UCSD-AML1 (cell line): ENCODE data around the gene CDC42EP1.
A peak's percentile ranks its signal among the peaks of the same experiment; 100 is the strongest.

ENCODE experiments used
- DNase-seq: peaks from one replicate; lab custom pipeline; 2025; ENCODE audit not compliant: unreplicated experiment; lab: John Stamatoyannopoulos, UW

The CDC42EP1 gene

DNA sequence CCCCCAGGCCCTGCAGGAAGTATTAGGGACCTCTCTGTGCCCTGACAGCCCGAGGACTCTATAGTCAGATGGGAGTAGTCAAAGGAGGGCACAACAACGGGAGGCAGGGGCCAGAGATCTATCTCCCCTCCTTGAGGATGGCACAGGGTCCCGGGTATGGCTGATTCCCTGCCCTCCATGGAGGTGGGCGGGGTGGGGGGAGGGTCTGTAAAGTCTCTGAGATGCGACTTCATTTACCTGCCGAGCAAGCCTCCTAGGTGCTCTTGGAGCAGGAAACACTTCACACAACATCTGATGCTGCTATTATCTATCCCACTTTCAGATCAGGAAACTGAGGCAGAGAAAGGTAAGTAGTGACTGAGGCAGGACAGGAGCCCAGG lies 769 bp upstream of the CDC42EP1 start:
- no peak for DNase-seq

DNA sequence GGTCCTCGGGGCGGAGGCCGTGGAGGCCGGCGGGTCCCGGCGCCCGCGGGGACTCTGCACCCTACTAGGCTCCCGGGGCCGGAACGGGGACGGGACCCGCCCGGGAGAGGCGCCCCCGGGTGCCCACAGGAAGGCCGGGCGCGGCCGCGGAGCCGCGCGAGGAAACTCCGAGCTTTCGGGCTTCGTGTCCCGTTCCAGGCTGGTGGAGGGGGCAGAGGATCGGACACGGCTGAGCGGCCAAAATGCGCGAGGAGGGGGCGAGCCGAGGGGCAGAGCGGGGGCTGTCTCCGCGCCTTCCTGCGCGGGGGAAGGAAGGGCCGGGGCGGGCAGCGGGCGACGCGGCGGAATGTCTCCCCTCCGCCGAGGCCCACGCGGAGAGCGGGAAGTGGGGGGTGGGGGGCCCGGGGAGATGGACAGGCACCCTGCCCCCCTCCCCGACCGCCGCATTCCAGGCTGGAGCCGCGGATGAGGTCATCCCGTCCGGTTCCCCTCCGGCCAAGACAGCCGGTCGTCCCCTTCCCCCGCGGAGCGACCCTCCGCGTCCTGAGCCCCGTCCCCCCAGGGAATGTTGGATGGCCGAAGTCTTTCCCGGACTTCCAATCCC lies 430 bp downstream of the CDC42EP1 start:
- no peak for DNase-seq

DNA sequence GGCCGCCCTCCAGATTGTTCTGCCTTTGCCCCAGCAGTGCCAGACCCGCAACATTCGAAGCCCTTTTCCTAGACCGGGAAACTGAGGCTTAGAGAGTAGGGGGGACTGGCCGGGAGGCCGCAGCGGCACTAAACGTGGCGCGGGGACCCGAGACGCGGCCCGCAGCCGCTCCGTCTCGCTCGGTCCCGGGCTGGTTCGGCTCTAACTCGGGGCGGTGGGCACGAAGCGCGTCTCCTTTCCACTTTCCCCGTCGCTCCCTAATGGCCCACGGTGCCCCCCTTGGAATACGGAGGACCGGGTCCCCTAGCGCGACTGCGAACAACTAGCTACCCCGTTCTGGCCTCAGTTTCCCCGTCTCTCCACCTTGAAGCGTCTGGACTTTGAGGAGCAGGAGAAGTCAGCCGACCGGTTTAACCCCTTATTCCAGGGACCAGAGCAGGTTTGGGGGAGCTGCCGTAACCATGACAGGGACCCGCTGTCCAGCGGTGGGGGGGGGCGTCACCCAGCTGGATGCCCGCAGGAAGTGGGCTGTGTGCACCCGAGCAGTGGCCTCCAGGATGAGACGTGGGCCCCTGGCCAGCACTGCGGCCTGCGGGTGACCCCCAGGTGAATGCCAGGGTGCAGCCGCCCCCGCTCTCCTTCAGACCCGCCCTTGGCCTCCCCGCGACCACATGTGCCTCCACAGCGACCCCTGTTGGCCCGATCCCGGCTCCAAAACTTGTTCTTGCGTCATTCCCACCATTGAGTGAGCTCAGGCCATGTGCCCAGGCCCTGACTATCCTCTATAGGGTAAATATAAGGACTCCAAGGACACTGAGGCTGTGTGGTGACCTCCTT lies 1.1 kb downstream of the CDC42EP1 start:
- peak; percentile 79 for DNase-seq

DNA sequence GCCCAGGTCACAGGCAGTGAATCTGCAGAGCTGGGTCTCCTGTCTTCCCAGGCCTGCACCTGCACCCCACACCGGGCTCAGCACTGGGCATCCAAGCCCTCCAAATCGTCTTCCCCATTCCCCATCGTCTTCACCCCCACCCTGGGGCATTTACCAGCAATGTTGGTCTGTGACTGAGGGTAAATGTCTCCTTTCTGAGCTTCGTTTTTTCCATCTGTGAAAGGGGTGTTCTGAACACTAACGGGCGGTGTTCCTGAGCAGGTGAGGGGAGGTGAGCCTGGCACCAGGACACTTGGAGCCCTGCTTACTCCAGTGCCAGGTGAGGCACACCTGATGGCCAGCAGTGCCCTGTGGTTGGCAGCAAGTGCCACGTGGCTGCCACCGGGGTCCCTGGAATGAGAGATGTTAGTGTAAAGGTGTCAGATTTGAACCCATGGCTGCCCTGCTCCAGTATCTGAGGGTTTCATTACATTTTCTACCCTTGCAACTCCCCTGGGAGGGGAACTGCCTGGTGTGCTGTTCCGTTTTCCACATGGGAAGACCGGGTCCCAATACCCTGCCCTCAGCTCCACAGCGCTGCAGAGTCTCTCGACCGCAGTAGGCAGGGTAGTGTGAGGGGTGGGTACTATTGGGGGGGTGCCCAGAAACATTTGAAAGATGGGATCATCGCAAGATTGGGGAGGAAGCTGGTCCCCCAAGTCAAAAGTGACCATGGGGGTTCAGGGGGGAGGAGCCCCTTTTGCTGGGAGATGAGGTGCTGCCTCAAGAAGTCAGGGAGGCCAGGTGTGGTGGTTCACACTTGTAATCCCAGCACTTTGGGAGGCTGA lies 2.0 kb downstream of the CDC42EP1 start:
- DNase-seq: no peak

DNA sequence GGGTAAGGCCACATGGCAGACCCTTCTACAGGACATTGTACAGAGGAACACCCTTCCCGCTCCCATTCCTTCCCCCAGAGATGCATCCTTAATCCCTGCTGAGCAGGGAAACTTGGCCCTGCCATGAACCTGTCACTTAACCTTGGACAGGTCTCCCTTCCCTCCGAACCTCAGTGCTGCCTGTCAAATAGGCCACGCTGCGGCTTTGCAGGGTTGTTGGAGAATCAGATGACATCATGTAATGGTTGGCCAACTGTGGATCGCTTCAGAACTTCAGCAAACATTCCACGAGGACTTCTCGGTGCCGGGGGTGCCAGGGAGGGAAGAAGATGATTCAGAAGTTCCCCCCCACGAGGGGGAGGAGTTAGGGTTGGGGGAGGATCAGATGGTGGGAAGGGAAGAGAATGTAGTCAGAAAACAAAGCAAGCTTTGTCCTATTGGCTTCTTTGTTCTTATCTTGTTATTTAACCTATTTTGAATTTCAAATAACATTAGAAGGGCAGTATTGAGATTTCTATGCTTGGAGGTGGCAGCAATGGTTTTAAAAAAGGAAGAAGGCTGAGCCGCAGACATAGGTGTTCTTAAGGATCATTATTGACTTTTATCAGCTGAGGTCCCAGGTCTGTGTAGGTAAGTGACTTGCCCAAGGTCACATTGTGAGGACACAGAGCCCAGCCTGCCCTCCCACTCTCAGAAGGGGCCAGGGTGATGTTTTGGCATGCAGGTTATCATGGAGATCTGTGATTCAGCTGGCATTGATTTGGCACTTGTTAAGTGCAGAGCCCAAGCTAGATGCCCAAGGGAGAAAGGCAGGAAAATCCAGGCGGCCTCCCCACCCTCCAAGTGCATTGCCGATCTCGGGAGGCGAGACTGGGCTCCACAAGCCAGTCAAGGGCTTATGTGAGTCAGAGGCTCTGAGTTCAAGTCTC lies 3.1 kb downstream of the CDC42EP1 start:
- DNase-seq: no peak

DNA sequence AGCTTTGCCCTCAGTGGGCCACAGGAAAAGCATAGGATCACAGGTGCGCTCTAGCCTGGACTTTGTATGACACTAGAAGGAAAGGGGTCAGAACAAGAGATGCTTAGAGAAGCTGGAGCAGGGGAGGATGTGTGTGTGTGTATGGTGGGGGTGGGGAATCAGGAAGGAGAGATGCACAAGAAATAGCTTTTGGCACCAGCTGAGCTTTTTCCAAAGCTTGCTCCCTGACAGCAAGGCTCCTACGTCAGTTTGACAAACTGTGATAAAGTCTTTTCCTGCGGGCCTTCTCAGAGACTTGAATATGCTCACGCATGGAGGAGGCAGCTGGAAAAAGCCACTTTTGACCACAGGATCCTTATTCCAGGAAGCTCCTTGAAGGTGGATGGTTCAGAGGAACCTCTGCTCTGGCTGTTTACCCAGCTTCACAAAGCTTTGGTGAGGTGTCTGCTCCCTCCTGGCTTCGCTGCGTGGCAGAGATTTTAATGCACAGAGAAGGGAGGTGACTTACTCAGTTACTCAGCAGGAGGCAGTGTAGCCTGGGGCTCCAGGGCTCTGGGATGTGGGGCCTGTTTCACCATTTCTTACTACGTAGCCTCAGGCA lies 3.9 kb downstream of the CDC42EP1 start:
- DNase-seq: no peak

DNA sequence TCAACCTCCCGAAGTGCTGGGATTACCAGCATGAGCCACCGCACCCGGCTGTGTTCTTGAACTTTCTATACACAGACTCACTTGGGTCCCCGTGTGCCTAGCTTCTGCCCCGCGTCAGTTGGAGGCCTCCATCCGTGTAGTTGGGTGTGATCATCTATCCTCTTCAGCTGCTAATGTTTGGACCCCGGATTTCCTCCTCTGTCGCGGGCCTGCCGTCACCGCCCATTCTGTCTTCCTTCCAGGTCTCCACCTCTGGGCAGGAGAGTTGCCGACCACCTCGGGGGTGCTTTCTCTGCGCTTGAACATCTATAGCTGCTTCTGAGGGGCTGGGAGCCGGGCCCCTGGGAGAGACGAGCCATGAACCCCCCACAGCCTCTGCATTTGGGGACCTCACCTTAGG lies 5.5 kb downstream of the CDC42EP1 start:
- no peak for DNase-seq

DNA sequence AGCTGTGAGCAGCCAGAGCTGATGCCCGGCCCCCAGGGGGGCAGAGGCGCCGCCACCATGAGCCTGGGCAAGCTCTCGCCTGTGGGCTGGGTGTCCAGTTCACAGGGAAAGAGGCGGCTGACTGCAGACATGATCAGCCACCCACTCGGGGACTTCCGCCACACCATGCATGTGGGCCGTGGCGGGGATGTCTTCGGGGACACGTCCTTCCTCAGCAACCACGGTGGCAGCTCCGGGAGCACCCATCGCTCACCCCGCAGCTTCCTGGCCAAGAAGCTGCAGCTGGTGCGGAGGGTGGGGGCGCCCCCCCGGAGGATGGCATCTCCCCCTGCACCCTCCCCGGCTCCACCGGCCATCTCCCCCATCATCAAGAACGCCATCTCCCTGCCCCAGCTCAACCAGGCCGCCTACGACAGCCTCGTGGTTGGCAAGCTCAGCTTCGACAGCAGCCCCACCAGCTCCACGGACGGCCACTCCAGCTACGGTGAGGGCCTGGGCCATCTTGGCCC lies 6.1 kb downstream of the CDC42EP1 start:
- peak; percentile 25 for DNase-seq

DNA sequence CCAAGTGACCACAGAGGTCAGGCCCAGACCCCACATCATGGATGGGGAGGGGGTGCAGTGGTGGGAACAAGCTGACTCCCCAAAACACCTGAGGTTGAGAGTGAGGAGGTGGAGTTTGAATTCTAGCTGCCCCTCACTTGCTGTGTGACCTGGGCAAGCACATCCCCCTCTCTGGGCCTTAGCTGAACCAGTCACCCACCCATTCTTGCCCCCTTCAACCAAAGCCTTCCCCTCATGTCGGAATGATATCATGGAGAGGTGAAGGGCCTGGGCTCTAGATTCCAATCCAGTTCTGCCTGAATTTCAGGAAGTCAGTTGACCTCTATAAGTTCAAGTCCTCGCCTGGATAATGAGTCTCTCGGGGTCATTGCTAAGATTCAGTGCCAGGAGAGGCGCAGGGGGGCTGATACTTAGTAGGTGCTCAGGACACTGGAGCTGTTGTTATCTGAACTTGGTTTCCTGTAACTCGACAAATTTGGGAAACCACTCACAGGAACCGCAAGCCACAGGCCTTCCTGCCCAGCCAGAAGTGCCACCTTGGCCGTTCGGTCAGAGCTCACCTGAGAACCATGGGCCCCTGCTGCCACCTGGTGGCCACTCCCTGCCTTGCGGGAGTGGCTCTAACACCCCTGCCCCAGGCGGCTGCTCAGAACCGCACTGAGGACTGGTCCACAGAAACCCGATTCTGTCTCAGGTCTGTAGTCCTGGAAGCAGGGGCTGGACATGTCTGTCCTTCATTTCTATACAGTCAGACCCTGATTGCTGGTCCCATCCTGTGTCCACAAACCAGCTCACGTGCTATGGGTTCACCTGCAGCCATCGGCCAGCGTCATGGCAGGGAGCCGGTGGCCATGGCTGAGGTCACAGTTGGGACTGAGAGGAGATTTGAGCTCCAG lies 6.9 kb downstream of the CDC42EP1 start:
- peak; percentile 86 for DNase-seq

DNA sequence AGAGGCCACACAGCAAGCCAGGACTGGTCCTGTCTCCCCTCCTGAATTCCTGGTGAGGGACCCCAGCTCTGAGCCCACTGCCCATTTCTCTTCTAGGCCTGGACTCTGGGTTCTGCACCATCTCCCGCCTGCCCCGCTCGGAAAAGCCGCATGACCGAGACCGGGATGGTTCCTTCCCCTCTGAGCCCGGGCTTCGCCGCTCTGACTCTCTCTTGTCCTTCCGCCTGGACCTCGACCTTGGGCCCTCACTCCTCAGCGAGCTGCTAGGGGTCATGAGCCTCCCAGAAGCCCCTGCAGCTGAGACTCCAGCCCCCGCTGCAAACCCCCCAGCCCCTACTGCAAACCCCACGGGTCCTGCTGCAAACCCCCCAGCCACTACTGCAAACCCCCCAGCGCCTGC lies 7.7 kb downstream of the CDC42EP1 start:
- DNase-seq: no peak

DNA sequence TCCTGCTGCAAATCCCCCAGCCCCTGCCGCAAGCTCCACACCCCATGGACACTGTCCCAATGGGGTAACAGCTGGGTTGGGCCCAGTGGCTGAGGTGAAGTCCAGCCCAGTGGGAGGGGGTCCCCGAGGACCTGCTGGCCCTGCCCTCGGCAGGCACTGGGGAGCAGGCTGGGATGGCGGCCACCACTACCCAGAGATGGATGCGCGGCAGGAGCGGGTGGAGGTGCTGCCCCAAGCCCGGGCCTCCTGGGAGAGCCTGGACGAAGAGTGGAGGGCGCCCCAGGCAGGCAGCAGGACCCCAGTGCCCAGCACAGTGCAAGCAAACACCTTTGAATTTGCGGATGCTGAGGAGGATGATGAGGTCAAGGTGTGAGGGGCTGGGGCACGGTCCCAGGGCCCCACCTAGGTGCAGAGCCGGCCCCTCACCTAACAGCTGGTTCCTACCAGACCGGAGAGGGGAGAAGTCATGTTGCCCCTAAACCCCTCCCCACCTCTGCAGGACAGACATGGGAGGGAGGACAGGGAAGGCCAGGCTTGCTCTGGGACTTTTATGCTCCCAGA lies 8.2 kb downstream of the CDC42EP1 start:
- no peak for DNase-seq

DNA sequence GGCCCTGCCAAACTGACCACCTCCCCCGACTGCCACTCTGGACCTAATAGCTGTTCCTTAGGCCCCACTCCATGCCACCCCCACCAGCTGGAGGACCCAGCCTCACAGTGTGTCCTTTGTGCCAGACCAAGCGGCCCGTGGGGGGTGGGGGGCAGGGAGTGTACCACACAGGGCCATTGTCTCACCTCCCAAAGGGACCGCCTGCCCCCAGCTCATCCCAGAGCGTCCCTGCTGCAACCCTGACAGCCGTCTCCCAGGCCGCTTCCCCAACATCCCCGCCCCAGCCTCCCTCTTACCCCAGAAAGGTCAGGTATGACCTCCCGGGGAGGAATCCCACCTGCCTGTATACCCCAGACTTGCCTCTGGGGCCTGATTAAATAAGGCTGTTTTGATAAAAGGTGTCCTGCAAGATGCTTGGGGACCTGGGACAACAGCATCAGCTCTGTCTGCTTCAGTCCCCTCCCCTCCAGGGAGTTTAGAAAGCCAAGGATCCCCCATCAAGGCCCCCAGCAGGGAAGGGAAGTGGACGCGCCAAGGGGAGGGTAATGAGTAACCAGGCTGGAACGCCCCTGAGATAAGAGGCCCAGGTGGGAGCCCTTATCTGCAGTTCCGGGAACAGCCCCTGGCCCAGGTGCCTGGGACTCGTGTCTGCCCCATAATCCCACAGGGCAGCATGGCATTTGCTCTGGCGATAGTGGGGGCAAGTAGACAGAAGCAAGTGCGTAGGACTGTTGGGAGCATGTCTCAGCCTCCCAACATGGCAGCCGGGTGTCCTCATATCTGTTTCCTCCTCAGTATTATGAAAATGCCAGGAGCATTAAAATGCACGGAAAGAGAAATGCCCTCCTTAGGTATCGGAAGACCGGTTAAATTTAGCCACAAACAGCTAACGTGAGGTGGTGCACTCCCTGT lies 9.0 kb downstream of the CDC42EP1 start:
- DNase-seq: no peak

DNA sequence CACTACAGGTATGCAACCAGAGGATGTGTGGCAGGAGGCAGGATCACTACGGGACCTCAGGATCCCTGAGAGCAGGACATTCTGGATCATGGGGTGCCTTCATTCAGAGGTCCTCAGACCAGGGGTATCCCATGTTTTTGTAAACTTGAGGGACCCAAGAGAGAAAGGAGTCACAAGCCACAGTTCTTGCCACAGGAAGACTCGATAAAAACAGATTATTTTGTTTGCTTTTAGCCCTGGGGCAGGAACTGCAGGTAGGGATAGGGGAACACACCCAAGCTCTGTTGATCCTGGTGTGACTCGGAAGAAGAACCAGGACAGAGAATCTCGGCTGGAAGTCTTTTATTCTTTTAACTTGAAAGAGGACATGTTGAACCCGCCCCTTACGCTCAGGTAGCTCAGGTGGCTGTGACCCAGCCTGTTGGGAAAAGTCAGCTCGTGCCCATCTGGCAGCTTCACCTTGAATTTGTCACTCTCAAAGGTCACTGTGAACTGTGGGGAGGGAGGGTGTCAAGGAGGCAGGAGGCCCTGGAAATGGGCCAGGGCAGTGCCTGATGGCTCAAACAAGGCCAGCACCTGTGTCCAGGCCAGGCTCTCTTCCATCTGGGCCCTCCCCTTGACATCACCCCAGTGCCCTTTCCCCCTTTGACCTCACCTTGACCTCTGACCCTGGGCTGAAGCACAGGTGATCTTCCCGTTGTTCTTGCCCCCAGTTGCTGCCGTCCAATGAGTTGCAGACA lies 9.8 kb downstream of the CDC42EP1 start:
- DNase-seq: no peak

DNA sequence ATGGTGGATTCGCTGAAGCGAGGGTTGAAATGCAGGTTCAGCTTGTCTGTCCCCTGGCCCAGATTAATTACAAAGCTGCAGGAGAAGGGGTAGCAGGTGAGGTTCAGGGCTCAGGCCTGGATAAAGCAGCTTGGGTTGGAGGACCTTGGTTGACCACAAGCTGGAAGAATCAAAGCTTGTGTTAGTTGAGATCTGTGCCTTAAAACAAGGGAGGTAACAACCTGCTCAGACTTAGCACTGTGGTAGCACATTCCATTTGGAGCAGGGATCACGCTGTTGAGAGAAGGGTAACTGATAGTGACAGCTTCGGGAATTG lies 10.3 kb downstream of the CDC42EP1 start:
- no peak for DNase-seq

DNA sequence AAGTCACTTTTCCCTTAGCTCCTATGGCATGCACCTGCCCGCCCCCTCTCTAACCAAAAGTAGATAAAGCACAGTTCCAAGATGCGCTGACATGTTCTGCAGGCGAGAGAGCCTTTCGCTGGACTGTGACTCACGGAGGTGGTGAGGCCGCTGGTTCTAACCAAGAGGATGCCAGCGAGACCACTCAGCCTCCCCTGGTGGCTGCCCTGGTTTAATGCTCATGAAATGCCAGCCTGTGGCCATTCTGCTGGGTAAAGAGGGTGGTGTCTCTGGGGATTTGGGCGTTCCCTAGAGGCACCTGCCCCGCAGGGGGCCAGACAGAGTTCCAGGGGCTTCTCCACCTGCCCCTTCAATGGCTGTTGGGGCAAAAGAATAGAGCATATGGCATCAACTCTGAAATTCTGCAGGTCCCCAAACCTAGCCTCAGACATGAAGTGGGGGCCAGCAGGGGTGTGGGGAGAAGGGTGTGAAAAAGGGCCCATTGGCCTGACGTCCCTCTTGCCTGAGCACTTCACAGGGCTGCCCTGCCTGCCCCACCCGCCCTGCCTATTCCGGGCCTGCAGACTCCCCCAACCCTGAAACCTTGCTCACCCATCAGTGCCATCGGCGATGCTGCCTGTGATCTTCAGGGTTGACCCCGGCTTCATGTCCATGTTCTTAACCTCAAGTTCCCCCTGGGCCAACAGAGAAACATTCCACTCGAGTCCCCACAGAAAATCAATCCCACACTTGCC lies 11.1 kb downstream of the CDC42EP1 start:
- no peak for DNase-seq

DNA sequence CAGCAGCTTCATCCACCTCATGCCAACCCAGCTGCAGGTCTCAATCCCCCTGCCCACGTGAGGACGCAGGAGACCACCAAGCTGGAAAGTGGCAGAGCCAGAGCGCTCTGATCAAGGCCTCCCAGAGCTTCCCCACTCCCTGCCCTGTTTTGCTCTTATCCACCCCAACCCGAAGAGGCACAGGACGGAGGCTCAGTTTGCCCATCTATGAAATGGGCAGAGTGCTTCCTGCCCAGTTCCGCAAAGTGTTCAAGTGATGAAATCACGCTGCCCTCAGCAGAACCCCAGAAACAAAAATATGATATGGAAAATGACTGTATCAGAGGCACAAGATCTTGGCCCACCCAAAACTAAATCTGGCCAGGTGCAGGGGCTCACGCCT lies 11.7 kb downstream of the CDC42EP1 start:
- no peak for DNase-seq
